GM12801 (cell line): ENCODE results near the gene SCFD1.

Experiments used
- CTCF ChIP-seq: IDR thresholded peaks from one replicate; pipeline ENCODE4 v1.5.1; 2011; ENCODE audit warnings: control low read depth; ENCODE audit not compliant: insufficient read length; ENCODE audit errors: extremely low read depth

The SCFD1 gene

GRCh38 chr14:30658645-30659044 lies 36.5 kb downstream of the SCFD1 start:
- no peak for TF ChIP-seq CTCF

GRCh38 chr14:30669594-30669993 lies 47.5 kb downstream of the SCFD1 start:
- TF ChIP-seq CTCF, result no peak

- no peak for TF ChIP-seq CTCF
Measured at GRCh38 chr14:30673071-30673470, 51.0 kb downstream of the SCFD1 start.

GRCh38 chr14:30678926-30679431 lies 56.9 kb downstream of the SCFD1 start:
- TF ChIP-seq CTCF, result no peak

- TF ChIP-seq CTCF, result no peak
Measured at GRCh38 chr14:30680036-30680435, 57.9 kb downstream of the SCFD1 start.

GRCh38 chr14:30681752-30682355 lies 59.7 kb downstream of the SCFD1 start:
- TF ChIP-seq CTCF, result no peak

- TF ChIP-seq CTCF, result no peak
Measured at GRCh38 chr14:30691751-30692398, 69.8 kb downstream of the SCFD1 start.
